Right atrium auricular region (tissue), 2 donors: ENCODE measurements around the gene MND1. TPM values are rescaled to one million over a fixed set of nuclear protein-coding genes. Genes with fewer than 3 reads are reported as not detected.

Experiments used
- DNase-seq: peaks from one replicate; pipeline ENCODE4 v3.0.0-alpha.2; 2019; ENCODE audit warnings: low spot score
- H3K27ac ChIP-seq, 2 donors: fragments of 200-600 bp; sonication (generic); 1 replicate in 1 of 2; 2 replicates in 1 of 2; pipeline ENCODE4 v1.5.1; 2016 to 2019
- H3K27me3 ChIP-seq, 2 donors: fragments of 200-600 bp; sonication (generic); one replicate each; pipeline versions ENCODE4 v1.5.1 to v1.6.0; 2017 to 2019
- H3K36me3 ChIP-seq: fragments of 200-600 bp; sonication (generic); one replicate; pipeline ENCODE4 v1.5.1; 2016
- H3K4me1 ChIP-seq, 2 donors: fragments of 200-600 bp; sonication (generic); one replicate each; pipeline versions ENCODE4 v1.5.1 to v1.6.0; 2017 to 2019
- H3K4me3 ChIP-seq, 2 donors: fragments of 200-600 bp; sonication (generic); 1 replicate in 1 of 2; 2 replicates in 1 of 2; pipeline ENCODE4 v1.5.1; 2017 to 2019; ENCODE audit warnings: mild to moderate bottlenecking in 1 of 2, moderate library complexity in 1 of 2
- H3K9me3 ChIP-seq, 2 donors: fragments of 200-600 bp; sonication (generic); one replicate each; pipeline ENCODE4 v1.5.1; 2019
- CTCF ChIP-seq, 2 donors: fragments of 200-600 bp; sonication (generic); IDR thresholded peaks; one replicate each; pipeline ENCODE4 v1.5.1; 2019; ENCODE audit warnings: antibody characterized with exemption in 2 of 2
- total RNA-seq, 2 donors: library from RNA; depleted of rRNA; stranded (reverse); fragments of >200 nt; gene quantifications; one replicate each; pipeline ENCODE4 v1.1.0, GENCODE V29; 2016

The MND1 gene
- total RNA-seq, 2 donors from 2014 or later = not detected

- H3K27ac ChIP-seq = no peak overlapping the region
- no peaks in the 10 kb centered on the region for H3K4me1 ChIP-seq
- TF ChIP-seq CTCF (IDR thresholded peaks at IDR 0.05) = no peak
- no peaks in the 10 kb centered on the region for H3K27me3 ChIP-seq
- no peak overlapping the region for H3K4me3 ChIP-seq
- H3K36me3 ChIP-seq = peaks cover 7% of the 10 kb centered on the region
- no peaks in the 10 kb centered on the region for H3K9me3 ChIP-seq
- no peak for DNase-seq
These were observed 17.2 kb upstream of the MND1 start for GRCh38 chr4:153327247-153327646.

GRCh38 chr4:153332936-153333335 lies 11.6 kb upstream of the MND1 start:
- no peak overlapping the region for H3K27ac ChIP-seq
- no peak for TF ChIP-seq CTCF (IDR thresholded peaks at IDR 0.05)
- H3K36me3 ChIP-seq = peaks cover 14% of the 10 kb centered on the region
- H3K9me3 ChIP-seq = no peaks in the 10 kb centered on the region
- H3K4me3 ChIP-seq = no peak overlapping the region
- no peaks in the 10 kb centered on the region for H3K27me3 ChIP-seq
- no peaks in the 10 kb centered on the region for H3K4me1 ChIP-seq
- DNase-seq = no peak

GRCh38 chr4:153333874-153334273 lies 10.6 kb upstream of the MND1 start:
- no peaks in the 10 kb centered on the region for H3K4me1 ChIP-seq
- H3K36me3 ChIP-seq = peaks cover 14% of the 10 kb centered on the region
- no peaks in the 10 kb centered on the region for H3K9me3 ChIP-seq
- TF ChIP-seq CTCF (IDR thresholded peaks at IDR 0.05) = no peak
- DNase-seq = no peak
- H3K27me3 ChIP-seq = no peaks in the 10 kb centered on the region
- no peak overlapping the region for H3K4me3 ChIP-seq
- no peak overlapping the region for H3K27ac ChIP-seq

DNA sequence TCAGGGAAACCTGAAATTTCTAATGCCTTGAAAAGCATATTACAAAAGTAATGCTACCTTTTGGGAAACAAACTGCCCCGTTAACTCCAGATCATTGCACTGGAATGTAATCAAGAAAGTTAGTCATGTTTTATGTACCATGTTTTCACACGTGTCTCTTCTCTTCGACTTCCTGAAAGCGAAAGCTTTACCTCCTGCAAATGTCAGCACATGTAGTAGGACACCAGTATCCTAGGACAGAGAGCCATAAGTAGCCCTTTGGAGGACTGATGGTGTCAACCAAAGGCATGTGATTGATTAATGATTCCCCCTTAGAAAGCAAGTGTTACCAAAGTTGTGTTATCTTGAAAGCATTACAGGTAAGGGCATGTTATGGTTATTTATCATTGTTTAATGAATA lies 8.8 kb upstream of the MND1 start:
- Histone ChIP-seq H3K4me1 (no peaks in the 10 kb centered on the region), H3K27me3 (no peaks in the 10 kb centered on the region), H3K4me3 (no peak overlapping the region), H3K9me3 (no peaks in the 10 kb centered on the region), H3K36me3 (peaks cover 12% of the 10 kb centered on the region), H3K27ac (no peak overlapping the region)
- no peak for DNase-seq
- no peak for TF ChIP-seq CTCF (IDR thresholded peaks at IDR 0.05)

- H3K4me1 ChIP-seq = peaks cover 0 to 6% of the 10 kb centered on the region in 2 donors
- H3K36me3 ChIP-seq = peaks cover 6% of the 10 kb centered on the region
- no peak overlapping the region for H3K4me3 ChIP-seq
- DNase-seq = no peak
- TF ChIP-seq CTCF (IDR thresholded peaks at IDR 0.05) = no peak
- no peaks in the 10 kb centered on the region for H3K27me3 ChIP-seq
- H3K27ac ChIP-seq = no peak overlapping the region
- no peaks in the 10 kb centered on the region for H3K9me3 ChIP-seq
These were observed 6.8 kb upstream of the MND1 start for GRCh38 chr4:153337686-153338085.

- DNase-seq = no peak
- Histone ChIP-seq H3K9me3 (no peaks in the 10 kb centered on the region), H3K36me3 (no peaks in the 10 kb centered on the region), H3K4me3 (no peak overlapping the region), H3K27me3 (no peaks in the 10 kb centered on the region), H3K27ac (no peak overlapping the region), H3K4me1 (peaks cover 0 to 16% of the 10 kb centered on the region in 2 donors)
- TF ChIP-seq CTCF (IDR thresholded peaks at IDR 0.05) = no peak
These were observed 2.9 kb upstream of the MND1 start for GRCh38 chr4:153341575-153342090.
